ENCODE data around the gene HDAC9.
"Not testable (repeated sequence)": the region's sequence is repeated elsewhere in the genome, so short reads cannot be mapped to it uniquely, and the experiment has no call there.

Gene HDAC9

DNA sequence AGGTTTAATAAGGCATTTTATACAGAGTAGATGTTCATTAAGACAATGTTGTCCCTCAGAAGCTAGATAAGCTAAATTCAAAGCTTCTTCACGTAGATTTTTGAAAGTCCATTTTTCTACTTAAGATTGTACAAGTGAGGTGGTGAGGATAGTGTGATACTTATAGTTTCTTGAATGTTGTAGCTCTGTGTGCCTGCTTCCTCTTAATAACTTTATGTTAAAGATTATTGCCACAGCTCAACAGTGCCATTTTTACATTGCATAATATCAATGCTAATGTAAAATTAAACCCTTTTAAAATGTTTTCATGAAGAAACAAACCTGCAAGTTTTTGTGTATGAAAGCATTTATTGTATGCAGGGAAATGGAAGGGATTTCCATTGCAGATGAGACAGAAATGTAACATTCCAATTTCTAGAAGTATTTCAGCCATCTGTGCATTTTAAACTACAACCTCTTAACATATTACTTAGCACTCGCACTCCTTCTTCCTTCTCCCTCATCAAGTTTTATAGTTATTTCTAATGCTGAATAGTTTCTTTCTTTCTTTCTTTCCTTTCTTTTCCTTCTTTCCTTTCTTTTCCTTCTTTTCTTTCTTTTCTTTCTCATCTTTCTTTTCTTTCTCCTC, 409.9 kb downstream of the HDAC9 start:
- DNase-seq = no peak

DNA sequence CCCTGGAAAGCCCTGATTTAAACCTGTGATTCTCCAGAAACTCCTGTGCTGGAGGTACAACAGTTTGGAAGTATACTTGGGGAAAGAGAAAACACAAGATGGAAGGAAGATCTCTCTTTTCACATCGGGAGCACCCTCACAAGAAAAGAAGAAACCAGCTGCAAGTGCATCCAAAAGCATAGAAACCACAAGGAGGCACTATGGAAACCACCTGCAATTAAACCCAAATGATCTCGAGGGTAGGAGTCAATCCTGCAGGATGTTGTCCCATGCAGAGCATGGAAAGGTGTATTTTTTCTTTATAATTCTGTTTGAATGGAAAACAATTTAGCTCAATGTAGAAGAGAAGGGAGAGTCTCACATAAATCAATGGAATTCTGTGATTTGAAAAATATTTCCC, 411.4 kb downstream of the HDAC9 start:
- DNase-seq = no peak

DNA sequence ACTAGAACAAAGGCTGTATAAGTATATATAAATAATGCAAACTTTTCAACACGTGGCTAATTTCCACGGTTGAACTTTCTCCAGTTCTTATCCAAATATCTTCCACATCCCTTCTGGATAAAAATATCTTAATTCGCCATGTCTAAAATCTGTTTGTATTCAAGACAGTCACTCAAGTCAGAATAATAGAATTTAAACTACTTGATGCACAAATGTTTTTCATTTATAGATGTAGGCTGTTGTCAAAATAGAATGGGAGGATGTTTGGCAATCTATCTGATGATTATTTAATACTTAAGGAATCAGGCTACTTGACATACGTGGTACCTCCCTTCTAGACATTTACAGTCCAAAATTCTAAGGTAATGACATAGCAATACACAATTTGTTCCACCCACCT, 417.6 kb downstream of the HDAC9 start:
- DNase-seq = no peak

DNA sequence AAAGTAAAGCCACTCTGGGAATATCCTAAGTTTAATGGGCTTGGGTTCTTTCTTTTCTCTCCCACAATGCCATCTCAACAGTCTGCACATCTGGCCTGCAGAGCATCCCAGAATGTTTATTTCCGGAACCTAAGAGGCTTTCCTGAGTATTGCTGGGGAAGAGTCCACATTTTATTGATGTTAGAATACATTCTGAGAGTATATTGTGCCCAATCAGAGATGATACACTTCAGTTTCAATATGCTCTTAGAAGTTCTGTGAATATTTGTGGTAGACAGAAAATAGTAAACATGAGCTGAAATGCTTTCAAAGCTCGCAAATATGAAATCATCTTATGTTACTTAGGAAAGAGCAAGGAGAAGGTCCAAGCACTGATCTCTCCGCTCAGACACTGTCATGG, 421.3 kb downstream of the HDAC9 start:
- DNase-seq = no peak

DNA sequence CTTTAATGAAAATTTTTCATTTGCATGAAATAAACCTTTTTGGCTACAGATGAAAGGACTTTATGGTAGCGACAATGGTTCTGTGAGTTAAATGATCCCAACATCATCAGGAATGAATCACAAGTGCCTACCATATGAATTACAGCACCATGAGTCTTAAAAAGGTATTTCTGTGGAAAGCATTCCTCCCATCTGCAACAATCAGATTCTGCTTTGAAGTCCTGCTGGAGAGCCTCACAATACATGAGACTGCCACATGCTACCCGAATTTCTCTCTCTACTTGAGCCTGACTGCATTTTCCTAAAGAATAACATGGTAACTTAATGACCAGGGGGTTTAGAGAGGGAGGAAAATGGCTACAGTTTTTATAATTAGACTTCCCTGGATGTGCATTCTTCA, 431.6 kb downstream of the HDAC9 start:
- no peak for DNase-seq

DNA sequence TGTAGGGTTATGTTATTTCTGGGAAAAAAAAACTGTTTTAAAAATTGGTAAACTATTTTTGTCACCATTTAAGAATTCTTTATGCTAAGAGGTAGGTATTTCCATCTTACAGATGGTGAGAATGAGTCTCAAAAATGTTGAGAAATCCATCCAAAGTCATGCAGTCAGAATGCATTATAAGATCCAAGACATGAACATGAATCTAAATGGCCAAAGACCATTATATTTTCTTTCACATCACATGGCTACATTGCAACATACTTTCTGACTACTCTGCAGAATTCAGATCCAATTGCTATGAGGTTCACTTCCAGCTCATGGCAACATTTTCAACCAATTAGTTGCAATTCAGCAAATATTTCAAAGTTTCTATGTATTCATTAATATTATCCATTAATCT, 440.7 kb downstream of the HDAC9 start:
- no peak for DNase-seq

DNA sequence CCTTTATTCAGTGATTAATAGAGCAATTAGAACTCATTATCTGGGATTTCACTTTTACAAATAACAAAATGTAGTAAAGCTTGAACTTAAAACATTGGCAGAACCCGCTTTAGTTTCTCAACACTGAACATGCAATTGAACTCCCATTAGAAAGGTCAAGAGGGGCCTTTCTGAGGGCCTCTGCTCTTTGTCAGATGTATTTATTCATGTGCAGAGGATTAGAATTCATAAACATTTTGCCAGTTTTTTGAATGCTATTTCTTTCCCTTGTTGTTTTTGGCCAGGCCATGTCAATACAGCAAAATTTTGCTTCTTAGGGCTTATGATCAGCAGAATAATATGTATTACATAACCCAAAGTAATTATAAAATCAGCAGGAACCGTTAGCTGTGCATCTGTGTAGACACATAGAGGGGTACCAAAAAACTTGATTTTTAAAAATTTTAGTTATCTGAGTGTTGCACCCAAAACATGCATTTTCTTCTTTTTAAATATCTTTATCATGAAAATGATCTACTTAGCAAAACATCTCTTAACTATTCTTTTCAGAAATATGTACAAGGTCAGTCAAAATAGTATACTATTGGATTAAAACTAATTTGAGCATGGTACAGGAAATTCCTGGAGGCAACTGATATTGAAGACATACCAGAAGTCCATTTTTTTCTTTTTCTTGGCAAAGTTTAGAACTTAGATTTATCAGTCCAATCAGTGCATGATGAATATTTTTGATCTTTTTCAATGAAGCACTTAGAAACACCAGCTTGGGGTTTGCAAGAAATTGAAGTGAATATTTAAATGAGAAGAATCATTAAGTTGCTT, 444.4 kb downstream of the HDAC9 start:
- no peak for DNase-seq

DNA sequence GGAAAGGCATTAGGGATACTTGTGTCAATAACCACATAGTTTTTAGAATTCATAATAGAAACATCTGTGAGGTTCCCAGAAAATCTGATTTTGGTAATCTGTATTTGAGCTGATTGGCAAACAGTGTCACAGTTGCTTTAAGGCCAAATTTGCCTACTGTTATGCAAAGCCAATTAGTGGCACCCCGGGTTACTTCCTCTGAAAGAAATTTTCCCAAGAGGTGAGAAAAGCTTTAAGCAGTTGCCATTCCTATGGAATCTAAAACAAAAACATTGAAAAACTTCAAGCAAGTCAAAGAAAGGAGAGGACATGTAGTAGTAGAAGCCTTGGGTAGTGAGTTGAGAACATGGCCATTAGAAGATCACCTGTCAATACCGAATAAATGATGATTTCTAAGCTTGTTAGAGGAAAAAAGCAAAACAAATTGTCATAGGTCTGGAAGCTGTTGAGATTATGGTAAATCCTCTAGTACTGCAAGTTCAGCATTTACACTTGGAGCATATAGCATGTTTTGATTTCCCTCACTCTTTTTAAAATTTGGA, 445.1 kb downstream of the HDAC9 start:
- DNase-seq = no peak

DNA sequence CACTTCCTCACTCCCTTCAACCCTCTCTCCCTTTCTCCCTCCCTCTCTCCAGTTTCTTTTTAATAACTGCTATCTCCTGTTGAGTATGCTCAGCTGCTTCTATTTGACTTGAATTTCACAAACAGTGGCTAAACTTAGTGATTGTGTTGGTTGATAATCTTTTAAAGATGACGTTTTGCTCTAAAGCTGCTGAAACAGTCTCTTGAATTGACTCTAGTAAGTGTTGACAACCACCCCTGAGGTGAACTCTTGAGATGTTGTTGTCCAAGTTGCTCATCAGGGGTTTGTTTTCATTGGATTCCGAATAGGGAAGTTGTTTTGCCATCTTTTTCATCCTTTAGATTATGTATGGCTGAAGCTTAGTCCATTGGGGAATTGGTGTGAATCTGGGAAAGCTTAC, 445.7 kb downstream of the HDAC9 start:
- DNase-seq = no peak

DNA sequence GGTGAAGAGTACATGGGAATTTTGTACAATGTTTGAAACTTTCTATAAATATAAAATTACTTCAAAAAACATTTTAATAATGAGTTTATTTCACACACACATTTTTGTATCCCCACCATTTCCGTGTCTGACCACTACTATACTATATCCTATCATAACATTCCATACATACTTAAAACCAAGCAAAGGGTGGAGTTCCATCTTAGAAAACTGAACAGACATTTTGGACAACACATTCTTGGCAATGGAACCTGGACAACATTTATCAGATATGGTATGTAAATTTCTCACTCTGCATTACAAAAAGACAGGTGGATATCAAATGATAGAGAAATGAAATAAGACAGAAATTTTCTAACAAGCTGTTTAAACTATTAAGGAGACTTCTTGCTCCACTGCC, 453.0 kb downstream of the HDAC9 start:
- no peak for DNase-seq

DNA sequence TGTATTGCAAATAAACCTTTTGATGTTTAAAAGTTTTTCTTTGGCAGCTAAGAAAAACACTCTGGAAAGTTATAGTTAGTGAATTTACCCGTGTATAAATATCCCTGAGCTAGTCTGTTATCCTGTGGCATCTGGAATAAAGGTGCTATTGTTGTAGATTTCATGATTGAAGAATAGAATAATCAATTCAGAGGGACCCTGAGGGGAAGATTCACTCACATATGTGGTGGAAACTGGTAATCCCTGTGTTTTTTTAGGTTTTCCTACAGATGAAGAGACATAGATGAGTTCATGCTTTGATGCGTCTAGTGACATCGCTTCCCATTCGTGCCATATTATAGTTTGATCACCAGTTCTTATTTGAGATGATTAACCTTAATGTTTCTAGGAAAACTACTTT, 457.3 kb downstream of the HDAC9 start:
- no peak for DNase-seq

DNA sequence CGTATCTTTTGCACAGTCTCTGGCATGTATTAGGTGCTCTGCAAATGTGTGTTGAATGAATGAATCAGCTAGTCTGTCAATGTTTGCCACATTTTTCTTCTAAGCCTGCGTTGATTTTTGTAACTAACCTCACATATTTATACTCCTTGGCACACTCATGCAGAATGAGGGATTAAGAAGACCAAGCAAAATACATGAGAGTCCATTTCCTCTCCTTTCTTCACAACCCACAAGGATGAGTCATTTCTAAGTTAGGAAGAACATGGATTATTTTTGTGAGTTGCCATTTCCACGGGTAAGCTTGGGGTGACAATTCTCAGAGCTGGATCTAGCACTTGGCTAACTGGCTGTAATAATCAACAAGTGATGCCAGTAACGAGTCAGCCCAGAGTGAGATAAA, 463.1 kb downstream of the HDAC9 start:
- DNase-seq = no peak

DNA sequence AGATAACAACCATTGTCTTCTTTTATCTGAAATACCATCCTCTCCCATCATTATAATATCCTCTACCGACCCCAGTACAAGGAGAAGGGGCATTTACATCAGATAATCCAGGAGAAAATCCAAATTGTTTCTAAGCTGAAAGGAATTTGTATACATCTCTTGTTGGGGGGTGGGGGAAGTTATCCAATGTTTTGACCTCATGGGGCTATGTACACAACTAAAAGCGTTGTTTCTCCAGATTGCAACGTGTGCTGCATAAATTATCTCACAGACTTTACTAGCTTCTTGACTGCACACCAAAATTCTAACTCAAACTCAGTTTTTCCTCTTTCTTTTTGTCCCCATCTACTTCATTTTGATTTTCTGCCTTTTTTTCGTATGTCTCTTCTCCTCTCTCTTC, 465.2 kb downstream of the HDAC9 start:
- DNase-seq = no peak

DNA sequence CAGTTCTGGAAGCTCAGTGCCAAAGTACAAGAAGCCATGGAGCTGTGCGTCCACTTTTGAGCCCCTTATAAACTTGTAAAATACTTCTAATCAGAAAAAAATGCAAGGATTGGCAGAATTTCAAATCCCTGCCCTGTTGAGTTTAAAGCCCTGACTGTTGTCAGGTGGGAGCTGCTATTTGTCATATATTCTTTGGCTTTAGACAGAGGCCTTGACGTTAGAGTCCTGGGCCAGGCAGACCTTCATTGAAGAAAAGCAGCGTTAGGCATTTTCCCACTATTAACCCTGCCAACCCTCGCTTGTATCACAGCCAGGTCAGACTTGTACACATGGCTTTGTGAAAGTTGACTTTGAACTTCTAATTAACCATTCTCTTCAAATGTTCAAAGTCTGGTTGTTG, 466.5 kb downstream of the HDAC9 start:
- DNase-seq = no peak

DNA sequence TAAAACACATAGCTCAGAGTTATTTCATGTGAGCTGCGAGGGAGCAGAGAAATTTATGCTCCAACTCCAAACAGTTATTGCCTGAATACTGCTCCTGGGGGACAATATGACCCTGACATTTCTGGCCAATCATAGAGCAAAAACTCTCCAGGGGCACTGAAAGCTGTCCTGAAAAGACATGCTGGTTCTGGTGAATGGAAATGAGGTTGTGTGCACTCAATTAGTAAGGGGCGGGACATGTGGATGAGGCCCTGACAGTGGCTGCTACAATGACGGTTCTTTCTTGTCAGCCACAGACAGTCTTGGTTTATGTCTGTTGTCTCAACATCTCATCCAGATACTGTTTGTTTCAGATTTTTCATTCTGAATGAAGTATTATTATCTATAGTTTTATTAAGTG, 470.1 kb downstream of the HDAC9 start:
- no peak for DNase-seq

DNA sequence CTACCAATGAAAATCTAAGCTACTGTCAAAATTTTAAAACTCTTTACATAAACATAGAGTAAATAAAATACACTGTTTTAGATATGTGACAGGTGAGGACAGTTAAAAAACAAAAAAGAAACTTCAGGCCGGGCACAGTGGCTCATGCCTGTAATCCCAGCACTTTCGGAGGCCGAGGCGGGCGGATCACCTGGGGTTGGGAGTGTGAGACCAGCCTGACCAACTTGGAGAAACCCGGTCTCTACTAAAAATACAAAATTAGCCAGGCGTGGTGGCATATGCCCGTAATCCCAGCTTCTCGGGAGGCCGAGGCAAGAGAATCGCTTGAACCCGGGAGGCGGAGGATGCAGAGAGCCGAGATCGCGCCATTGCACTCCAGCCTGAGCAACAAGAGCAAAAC, 472.2 kb downstream of the HDAC9 start:
- not testable (repeated sequence) for DNase-seq

DNA sequence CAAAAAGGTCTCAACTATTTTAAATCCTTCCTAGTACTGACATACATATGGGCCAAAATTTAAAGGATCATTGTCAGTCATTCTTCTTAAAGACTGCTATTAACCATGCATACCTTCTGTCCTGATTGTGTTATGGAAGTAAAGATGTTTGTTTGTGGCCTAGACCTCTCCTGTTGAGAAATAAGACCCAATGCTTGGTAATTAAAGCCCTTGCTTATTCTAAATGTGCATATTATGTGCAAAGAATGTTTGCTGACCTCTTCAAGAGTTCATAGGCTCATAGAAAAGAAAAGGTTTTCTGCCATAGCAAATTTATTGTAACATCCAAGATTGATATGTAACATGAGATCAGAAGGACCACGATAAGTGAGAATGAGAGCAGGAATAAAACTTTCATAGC, 476.3 kb downstream of the HDAC9 start:
- no peak for DNase-seq

DNA sequence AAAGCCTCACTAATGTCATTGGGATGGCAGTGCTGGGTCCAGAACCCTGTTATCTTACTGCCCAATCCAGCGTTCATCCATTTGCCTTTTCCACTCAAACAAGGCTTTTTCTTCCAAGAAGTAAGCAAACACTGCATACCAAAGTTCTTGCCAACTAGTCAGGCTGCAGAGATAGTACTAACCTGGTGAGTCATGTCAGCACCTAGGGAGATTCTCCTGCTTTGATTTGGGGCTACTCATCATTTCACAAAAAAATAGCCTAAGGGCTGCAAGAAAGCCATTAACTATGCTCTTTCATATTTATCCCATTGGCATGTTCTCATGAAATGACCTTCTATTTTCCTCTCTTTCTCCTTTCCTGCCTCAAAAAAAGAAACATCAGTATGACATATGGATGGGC, 479.3 kb downstream of the HDAC9 start:
- no peak for DNase-seq

DNA sequence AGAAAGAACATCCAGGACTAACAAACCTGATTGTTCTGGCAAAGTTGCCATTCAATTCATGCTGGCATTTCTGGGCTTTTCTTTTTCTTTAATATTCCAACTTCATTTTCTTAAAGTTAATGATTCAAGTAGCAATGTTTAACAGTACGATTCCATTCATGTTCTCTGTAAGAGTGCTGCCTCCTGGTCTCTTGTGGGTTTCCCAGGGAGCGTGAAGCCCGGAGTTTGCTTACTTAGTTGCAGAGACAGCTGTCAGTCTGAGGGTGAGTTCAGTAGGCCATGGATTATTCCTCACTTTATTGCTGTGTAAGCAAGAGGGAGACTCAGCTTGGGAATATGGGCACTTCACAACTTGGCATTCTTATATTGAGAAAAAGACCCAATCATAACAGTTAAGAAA, 479.7 kb downstream of the HDAC9 start:
- DNase-seq = no peak

DNA sequence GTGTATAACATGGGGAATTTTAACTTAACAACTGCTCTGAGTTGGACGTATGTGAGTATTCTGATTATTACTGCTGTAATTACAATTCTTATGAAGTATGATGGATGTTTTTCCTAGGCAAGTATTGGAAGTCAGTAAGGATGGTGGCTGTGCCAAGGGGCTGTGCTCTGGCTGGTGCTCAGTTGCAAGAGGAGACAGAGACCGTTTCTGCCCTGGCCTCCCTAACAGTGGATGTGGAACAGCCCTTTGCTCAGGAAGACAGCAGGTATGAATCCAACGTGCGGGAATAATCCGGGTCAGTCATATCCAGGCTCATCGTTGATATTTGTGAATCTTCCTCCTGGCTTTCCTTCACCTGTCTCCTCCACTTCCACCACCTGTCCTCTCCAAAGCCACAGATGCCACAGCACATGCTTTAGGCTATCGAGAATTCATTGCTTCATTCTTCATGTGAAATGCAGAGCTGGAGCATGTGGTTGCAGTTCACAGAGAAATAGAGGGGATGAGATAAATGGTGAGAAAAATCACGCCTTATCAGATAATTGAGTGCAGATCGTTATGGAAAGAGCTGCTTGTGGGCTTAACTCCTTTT, 480.2 kb downstream of the HDAC9 start:
- no peak for DNase-seq

DNA sequence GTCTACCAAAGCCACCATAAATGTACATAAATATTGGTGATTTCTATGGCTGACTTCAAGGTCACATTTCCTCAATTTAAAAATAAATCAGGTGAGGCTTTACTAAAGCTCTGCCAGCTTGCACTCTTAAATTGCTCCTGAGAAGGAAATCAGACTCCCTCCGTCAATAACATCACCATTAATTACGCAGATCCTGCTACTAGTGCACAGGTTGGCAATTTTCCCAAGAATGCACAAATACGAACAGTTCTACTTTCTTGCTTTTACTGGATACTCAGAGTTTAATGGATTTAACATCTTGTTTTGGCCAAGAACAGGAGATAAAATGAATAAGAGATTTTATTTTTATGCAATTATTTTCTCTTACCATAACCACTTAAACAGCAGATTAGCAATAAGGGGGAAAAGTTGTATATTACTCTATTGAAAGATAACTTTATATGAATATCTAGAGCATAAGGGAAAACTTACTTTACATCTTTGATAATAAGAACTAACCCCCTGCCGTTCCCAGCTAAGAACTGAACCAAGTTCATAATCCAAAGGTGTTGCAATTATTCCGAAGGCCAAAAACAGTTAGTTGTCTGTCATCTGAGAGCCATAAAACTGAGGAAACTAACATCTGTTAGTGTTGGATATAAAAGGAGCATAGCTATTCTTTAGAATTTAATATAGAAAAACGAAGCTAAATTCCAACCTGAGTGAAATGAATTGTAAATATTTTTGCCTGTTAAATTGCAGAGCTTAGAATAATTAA, 481.3 kb downstream of the HDAC9 start:
- DNase-seq = no peak

DNA sequence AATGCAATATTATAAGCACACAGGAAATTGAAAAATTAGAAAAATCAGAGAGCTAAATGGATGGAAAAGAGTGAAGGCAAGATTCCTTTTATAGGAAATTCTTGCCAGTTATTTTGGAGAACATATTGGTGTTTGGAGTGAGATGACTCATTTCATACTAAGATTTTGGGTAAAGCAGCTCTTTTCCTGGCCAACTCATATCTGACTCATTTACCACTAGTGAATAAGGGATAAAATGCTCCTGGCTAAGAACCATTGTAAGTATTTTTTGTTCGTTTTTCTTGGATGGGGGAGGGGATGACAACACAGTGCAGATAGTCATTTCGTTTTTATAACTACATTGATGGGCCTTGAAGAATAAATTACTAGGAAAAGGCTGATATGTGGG, 482.6 kb downstream of the HDAC9 start:
- no peak for DNase-seq

DNA sequence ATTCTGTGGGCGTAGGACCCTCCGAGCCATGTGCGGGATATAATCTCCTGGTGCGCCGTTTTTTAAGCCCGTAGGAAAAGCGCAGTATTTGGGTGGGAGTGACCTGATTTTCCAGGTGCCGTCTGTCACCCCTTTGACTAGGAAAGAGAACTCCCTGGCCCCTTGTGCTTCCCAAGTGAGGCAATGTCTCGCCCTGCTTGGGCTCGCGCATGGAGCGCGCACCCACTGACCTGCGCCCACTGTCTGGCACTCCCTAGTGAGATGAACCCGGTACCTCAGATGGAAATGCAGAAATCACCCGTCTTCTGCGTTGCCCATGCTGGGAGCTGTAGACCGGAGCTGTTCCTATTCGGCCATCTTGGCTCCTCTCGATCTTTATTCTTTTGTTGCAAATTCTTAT, 495.2 kb downstream of the HDAC9 start:
- DNase-seq = not testable (repeated sequence)

Data from NCI-H1694 treated with DMSO at 0.1 percent for 48 hours (cell line).